HG02610 (cell line): ENCODE results near the gene TXNDC8.
"Not testable (repeated sequence)": the region's sequence is repeated elsewhere in the genome, so short reads cannot be mapped to it uniquely, and the experiment has no call there.

Experiments
- ATAC-seq: cut with Tn5 transposase; IDR thresholded peaks from one replicate; pipeline ENCODE4 v1.9.1; 2021; ENCODE audit warnings: mild to moderate bottlenecking, moderate library complexity; ENCODE audit not compliant: unreplicated experiment

The TXNDC8 gene

GRCh38 chr9:110337727-110338126 lies at the start of gene TXNDC8:
Gene TXNDC8 (minus strand): TSS chr9:110337863.
- no peak for ATAC-seq

DNA sequence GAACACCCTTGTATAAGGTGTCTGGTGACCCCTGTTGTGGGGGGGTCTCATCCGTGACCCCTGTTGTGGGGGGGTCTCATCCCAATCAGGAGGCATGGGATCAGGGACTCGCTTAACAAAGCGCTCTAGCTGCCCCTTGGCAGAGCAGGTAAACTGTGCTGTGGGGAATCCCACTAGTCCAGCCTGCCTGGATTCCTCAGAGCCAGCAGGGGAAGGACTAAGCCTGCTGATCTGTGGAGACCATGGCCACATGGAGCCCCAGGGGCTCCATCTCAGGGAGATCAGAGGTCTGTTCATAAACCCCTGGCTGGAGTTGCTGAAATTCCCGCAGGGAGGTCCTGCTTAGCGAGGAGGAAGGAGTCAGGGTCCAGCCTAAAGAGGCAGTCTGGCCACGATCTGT lies 45.8 kb upstream of the TXNDC8 start:
- ATAC-seq = no peak

GRCh38 chr9:110382731-110383130 lies 45.1 kb upstream of the TXNDC8 start:
- no peak for ATAC-seq

- ATAC-seq = no peak
Measured at GRCh38 chr9:110371411-110372007, 33.8 kb upstream of the TXNDC8 start.

- ATAC-seq = no peak
Measured at GRCh38 chr9:110370315-110370714, 32.7 kb upstream of the TXNDC8 start.

- no peak for ATAC-seq
Measured at GRCh38 chr9:110364451-110364850, 26.8 kb upstream of the TXNDC8 start.

DNA sequence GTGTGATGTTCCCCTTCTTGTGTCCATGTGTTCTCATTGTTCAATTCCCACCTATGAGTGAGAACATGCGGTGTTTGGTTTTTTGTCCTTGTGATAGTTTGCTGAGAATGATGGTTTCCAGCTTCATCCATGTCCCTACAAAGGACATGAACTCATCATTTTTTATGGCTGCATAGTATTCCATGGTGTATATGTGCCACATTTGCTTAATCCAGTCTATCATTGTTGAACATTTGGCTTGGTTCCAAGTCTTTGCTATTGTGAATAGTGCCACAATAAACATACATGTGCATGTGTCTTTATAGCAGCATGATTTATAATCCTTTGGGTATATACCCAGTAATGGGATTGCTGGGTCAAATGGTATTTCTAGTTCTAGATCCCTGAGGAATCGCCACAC lies 21.3 kb upstream of the TXNDC8 start:
- ATAC-seq = not testable (repeated sequence)

DNA sequence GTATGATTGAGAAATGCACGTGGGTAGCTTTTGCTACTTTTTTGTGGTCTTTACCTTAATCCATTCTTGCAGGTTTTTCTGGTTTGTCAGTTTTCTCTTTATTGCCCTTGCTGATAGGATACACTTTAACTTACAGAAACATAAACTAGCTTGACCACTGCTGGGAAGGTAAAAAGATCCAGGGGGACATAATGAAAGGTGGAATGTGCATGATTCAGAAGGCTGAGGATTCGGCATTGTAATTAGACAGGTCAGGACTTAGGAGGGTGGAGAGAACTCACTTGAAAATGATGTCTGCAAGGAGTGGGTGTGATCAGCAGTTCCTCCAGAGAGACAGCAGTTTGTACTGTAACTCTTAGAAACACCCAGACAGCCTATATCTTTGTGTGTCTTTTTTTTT lies 19.8 kb upstream of the TXNDC8 start:
- no peak for ATAC-seq

DNA sequence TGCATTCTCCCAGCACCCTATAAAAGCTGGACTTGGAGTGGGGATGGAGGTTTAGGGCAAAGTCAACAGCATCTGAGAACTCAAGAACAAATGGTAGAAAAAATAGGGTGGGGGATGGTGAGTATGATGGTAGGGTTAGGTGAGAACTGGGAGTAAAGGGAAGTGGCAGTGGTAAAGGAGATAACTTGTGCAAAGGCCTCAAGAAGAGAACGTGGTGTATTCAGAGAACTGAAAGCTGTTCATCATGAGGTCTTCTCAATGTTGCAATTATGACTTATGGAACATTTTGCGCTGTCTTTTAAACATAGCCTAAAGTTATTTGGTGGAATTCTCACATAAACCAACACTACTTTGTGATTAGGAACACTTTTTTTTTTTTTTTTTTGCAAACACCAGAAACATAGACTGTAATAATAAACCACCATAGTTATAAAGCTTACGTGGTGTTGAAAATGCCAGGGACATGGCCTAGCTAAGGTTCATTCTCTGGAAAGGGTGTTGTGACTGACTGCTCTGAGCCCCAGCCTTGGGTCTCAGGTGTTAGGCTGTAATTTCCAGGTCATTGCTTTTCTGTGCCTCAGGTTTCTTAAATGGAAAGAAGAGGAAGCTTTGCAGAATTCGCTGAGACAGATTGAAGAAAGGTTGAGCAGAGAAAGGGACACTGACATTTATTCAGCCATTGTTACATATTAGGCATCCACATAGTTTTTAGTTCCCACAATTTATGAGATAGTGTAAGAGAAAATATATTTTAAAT lies 19.2 kb upstream of the TXNDC8 start:
- ATAC-seq = no peak

- ATAC-seq = no peak
Measured at GRCh38 chr9:110355911-110356310, 18.2 kb upstream of the TXNDC8 start.

DNA sequence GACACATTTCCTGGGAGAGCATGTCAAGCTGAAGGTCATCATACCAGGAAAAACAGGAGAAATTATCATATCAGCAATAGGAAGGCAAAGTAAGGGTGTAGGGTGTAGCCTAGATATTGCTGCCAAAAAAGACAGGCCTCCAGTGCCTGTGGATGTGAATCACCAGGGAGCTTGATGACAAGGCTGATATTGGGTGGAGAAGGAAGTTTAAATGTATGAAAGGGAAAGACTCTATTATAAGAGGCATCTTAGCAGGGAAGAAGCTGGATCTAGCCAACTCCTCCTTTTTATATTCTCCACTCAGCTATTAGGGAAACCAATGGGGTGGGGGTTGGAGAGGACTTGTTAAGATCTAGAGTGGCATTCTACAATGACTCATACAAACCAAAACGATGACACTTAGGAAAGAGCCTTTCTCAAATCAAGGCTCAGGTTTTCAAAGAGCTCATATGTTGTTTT lies 13.4 kb upstream of the TXNDC8 start:
- no peak for ATAC-seq

DNA sequence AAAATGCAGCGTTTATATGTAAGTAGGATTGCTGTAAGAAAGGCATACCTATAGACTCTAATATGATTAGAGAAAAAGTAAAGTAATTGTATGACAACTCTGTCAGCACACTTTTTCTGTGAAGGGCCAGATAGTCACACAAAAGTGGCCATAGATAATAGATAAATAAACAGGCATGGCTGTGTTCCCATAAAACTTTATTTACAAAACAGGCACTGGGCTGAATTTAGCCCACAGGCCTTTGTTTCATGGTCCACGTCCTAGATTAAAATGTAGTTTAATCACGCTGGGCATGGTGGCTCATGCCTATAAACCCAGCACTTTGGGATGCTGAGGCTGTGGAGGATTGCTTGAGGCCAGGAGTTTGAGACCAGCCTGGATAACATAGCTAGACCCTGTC lies 8.7 kb upstream of the TXNDC8 start:
- ATAC-seq = no peak

- ATAC-seq = no peak
Measured at GRCh38 chr9:110344821-110345220, 7.2 kb upstream of the TXNDC8 start.

- ATAC-seq = no peak
Measured at GRCh38 chr9:110343551-110343950, 5.9 kb upstream of the TXNDC8 start.

GRCh38 chr9:110340306-110340705 lies 2.6 kb upstream of the TXNDC8 start:
- ATAC-seq = no peak

DNA sequence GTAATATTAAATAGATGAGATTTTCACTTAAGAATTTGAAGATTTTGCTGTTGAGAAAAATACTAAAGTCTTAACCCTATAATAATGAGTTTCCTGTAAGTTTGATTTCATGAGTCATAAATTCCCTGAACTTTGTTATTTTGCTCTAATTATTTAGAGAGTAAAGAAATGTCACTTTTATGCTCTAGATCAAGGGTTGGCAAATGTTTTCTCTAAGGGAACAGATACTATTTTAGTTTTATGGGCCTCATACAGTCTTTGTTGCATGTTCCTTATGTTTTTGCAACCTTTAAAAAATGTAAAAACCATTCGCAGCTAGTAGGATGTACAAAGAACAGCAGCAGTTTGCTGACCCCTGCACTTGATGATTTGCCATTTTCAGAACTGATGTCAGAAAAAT lies 480 bp upstream of the TXNDC8 start:
- no peak for ATAC-seq

GRCh38 chr9:110336363-110336762 lies 1.3 kb downstream of the TXNDC8 start:
- ATAC-seq = no peak

DNA sequence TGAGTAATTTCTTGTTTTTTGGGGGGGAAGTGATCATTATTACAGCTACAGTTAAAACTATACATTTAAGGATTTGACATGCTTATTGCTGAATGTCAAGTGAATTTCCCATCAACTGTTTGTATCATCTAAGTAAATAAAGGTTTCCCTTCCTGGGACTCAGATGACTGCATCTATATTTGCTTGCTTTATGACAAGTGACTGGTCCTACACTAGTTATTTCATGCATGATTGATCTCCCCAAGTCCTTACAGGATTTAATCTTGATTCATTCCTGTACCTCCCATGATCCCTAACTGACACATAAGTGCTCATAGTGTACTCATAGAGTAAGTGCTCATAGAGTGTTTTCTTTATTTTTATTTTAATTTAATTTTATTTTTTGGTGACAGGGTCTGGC lies 2.8 kb downstream of the TXNDC8 start:
- no peak for ATAC-seq

GRCh38 chr9:110334183-110334582 lies 3.5 kb downstream of the TXNDC8 start:
- ATAC-seq = peak; percentile 61

GRCh38 chr9:110332766-110333165 lies 4.9 kb downstream of the TXNDC8 start:
- no peak for ATAC-seq

DNA sequence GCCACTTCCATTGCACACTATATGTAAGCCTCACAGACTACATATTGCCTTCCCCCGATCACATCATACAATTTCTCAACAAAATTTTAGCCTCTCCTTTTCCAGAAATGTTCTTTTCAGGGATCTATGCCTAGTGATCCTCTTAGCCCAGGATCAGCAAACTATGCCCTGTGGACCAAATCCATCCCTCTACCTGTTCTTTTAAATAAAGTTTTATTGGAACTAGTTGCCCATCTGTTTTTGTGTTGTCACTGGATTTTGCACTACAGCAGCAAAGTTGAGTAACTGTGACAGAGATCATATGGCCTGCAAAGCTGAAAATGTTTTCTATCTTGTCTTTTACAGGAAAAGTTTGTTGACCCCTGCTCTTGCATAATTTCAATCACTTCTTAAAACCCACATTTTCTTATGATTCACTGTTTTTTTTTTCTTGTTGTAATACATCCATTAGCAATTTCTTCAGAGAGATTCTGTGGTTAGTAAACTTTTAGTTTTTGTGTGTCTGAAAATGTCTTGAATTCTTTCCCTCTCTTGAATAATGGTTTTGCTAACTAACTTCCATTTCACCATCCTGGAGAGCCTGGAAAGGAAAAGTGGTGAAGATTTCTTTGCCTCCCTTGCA lies 7.1 kb downstream of the TXNDC8 start:
- no peak for ATAC-seq

- ATAC-seq = no peak
Measured at GRCh38 chr9:110329639-110330230, 7.9 kb downstream of the TXNDC8 start.
